GM10266 (cell line): Measurements from ENCODE around the gene WHRN.

Experiments
- DNase-seq: peaks from one replicate; pipeline ENCODE4 v3.0.0; 2012; ENCODE audit errors: extremely low spot score
- CTCF ChIP-seq: IDR thresholded peaks from 2 replicates; pipeline ENCODE4 v1.5.1; 2012; ENCODE audit warnings: mild to moderate bottlenecking, low read depth; ENCODE audit not compliant: control insufficient read depth, insufficient read depth; ENCODE audit errors: missing control alignments

Gene WHRN

GRCh38 chr9:114397848-114398605, 107.2 kb downstream of the WHRN start:
- no peak for TF ChIP-seq CTCF

GRCh38 chr9:114397219-114397847, 107.9 kb downstream of the WHRN start:
- no peak for TF ChIP-seq CTCF
- no peak for DNase-seq

More at GRCh38 chr9:114397848-114398605, 107.2 kb downstream of the WHRN start:
- DNase-seq: peak; percentile 96

GRCh38 chr9:114396558-114397218, 108.6 kb downstream of the WHRN start:
- no peak for DNase-seq
- no peak for TF ChIP-seq CTCF

- DNase-seq: no peak
Observed at GRCh38 chr9:114395768-114396167, 109.5 kb downstream of the WHRN start.

GRCh38 chr9:114395334-114395617, 110.0 kb downstream of the WHRN start:
- DNase-seq: no peak
- no peak for TF ChIP-seq CTCF

More at GRCh38 chr9:114395768-114396167, 109.5 kb downstream of the WHRN start:
- TF ChIP-seq CTCF: no peak

- DNase-seq: no peak
- TF ChIP-seq CTCF: no peak
Observed at GRCh38 chr9:114394523-114395333, 110.5 kb downstream of the WHRN start.
